Ovary (tissue), 3 donors: Measurements from ENCODE around the gene SNAP29.

Source experiments
- POLR2A ChIP-seq: fragments of 450-650 bp; IDR thresholded peaks from one replicate; pipeline ENCODE4 v1.6.1; 2017; ENCODE audit warnings: antibody characterized with exemption, mild to moderate bottlenecking, moderate library complexity
- TF ChIP-seq, protein P1 (sequence below), 3 donors: fragments of 450-650 bp in 2 of 3; fragments of 200-600 bp in 1 of 3; IDR thresholded peaks; one replicate each; pipeline versions ENCODE4 v1.5.1 to v1.8.0; 2016 to 2022; ENCODE audit warnings: antibody characterized with exemption in 3 of 3, mild to moderate bottlenecking in 1 of 3
- donor health status: DM: no; HTN: no; CAD: no.

DNA sequence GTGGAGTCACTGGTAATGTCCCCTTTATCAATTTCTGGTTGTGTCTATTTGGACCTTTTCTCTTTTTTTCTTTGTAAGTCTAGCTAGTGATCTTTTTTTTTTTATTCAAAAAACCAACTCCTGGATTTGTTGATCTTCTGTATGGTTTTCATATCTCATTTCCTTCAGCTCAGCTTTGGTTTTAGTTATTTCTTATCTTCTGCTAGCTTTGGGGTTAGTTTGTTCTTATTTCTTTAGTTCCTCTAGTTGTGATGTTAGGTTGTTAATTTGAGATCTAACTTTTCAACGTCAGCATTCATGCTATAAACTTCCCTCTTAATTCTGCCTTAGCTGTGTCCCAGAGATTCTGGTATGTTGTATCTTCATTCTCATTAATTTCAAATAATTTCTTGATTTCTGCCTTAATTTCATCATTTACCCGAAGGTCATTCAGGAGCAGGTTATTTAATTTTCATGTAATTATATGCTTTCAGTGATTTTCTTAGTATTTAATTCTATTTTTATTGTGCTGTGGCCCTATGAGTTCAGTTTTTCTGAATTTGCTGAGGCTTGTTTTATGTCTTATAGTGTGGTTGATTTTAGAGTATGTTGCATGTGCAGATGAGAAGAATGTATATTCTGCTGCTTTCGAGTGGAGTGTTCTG lies 29.2 kb upstream of the SNAP29 start:
- no peak for TF ChIP-seq POLR2A
- TF ChIP-seq, protein P1, sequence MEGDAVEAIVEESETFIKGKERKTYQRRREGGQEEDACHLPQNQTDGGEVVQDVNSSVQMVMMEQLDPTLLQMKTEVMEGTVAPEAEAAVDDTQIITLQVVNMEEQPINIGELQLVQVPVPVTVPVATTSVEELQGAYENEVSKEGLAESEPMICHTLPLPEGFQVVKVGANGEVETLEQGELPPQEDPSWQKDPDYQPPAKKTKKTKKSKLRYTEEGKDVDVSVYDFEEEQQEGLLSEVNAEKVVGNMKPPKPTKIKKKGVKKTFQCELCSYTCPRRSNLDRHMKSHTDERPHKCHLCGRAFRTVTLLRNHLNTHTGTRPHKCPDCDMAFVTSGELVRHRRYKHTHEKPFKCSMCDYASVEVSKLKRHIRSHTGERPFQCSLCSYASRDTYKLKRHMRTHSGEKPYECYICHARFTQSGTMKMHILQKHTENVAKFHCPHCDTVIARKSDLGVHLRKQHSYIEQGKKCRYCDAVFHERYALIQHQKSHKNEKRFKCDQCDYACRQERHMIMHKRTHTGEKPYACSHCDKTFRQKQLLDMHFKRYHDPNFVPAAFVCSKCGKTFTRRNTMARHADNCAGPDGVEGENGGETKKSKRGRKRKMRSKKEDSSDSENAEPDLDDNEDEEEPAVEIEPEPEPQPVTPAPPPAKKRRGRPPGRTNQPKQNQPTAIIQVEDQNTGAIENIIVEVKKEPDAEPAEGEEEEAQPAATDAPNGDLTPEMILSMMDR (IDR thresholded peaks at IDR 0.05): no peak
